Measurements from ENCODE around the gene ACTN1. TPM values are rescaled to one million over a fixed set of nuclear protein-coding genes. Genes with fewer than 3 reads are reported as not detected.

The ACTN1 gene
- total RNA-seq, 1 donor from 2014 or later: 70.7 TPM

DNA sequence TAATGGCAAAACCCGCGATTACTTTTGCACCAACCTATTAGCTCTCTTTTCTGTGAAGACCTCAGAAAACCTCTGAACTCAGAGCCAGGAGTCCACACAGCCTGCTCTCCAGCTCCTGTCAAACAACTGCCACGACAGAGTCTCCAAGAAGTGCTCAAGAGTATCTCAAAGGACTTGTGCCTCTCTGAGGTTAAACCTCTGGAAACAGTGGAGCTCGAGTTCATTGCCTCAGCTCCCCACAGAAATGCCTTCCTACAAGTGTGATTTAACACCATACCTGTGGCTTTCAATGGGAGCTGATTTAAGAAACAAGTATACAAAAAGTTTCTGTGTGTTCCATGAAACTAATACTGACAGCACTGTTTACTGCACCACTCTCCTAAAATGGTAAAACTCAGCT lies 20.1 kb downstream of the ACTN1 start:
- no peak overlapping the region for H3K4me2 ChIP-seq
- H3K36me3 ChIP-seq: no peaks in the 10 kb centered on the region
- no peak for DNase-seq (ENCODE audit: low spot score)
- peaks cover 29% of the 10 kb centered on the region for H3K4me1 ChIP-seq
- H3K27me3 Mint-ChIP-seq (ENCODE audit: insufficient read depth, low read depth): no peaks in the 10 kb centered on the region
- no peaks in the 10 kb centered on the region for H3K9me3 ChIP-seq (ENCODE audit: low read depth)
- H4K20me1 ChIP-seq (ENCODE audit: low read depth): peaks cover 53% of the 10 kb centered on the region
- no peak overlapping the region for H3K27ac Mint-ChIP-seq
- H3K4me3 ChIP-seq: no peak overlapping the region
- H3K79me2 ChIP-seq (ENCODE audit: low read depth): peaks cover 99% of the 10 kb centered on the region
- peaks cover 10% of the 10 kb centered on the region for H3F3A ChIP-seq (ENCODE audit: low read depth)
- H3K4me3 Mint-ChIP-seq: no peak overlapping the region
- peaks cover 46% of the 10 kb centered on the region for H3K4me1 Mint-ChIP-seq
- no peaks in the 10 kb centered on the region for H3K9me3 Mint-ChIP-seq
- peaks cover 12% of the 10 kb centered on the region for H3K36me3 Mint-ChIP-seq
- H3K9ac ChIP-seq: no peak overlapping the region
- H3K27ac ChIP-seq: no peak overlapping the region
- H2AFZ ChIP-seq (replicated peaks): no peak overlapping the region
- H3K27me3 ChIP-seq: no peaks in the 10 kb centered on the region
- TF ChIP-seq, protein P1, sequence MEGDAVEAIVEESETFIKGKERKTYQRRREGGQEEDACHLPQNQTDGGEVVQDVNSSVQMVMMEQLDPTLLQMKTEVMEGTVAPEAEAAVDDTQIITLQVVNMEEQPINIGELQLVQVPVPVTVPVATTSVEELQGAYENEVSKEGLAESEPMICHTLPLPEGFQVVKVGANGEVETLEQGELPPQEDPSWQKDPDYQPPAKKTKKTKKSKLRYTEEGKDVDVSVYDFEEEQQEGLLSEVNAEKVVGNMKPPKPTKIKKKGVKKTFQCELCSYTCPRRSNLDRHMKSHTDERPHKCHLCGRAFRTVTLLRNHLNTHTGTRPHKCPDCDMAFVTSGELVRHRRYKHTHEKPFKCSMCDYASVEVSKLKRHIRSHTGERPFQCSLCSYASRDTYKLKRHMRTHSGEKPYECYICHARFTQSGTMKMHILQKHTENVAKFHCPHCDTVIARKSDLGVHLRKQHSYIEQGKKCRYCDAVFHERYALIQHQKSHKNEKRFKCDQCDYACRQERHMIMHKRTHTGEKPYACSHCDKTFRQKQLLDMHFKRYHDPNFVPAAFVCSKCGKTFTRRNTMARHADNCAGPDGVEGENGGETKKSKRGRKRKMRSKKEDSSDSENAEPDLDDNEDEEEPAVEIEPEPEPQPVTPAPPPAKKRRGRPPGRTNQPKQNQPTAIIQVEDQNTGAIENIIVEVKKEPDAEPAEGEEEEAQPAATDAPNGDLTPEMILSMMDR (IDR thresholded peaks at IDR 0.05): no peak
- no peak for TF ChIP-seq EZH2 (IDR thresholded peaks at IDR 0.05)
- TF ChIP-seq EZH2phosphoT487 (IDR thresholded peaks at IDR 0.05): no peak

GRCh38 chr14:68958553-68958952 lies 20.5 kb downstream of the ACTN1 start:
- Mint-ChIP-seq H3K27ac (no peak overlapping the region), H3K4me1 (peaks cover 43% of the 10 kb centered on the region), H3K36me3 (peaks cover 12% of the 10 kb centered on the region), H3K4me3 (no peak overlapping the region), H3K9me3 (no peaks in the 10 kb centered on the region), H3K27me3 (ENCODE audit: insufficient read depth, low read depth) (no peaks in the 10 kb centered on the region)
- Histone ChIP-seq H3K9ac (no peak overlapping the region), H3K4me2 (no peak overlapping the region), H3K4me3 (no peak overlapping the region), H3F3A (ENCODE audit: low read depth) (peaks cover 13% of the 10 kb centered on the region), H3K36me3 (no peaks in the 10 kb centered on the region), H3K27me3 (no peaks in the 10 kb centered on the region), H3K4me1 (peaks cover 29% of the 10 kb centered on the region), H2AFZ (replicated peaks) (no peak overlapping the region), H4K20me1 (ENCODE audit: low read depth) (peaks cover 48% of the 10 kb centered on the region), H3K27ac (no peak overlapping the region), H3K9me3 (ENCODE audit: low read depth) (no peaks in the 10 kb centered on the region), H3K79me2 (ENCODE audit: low read depth) (peaks cover 100% of the 10 kb centered on the region)
- no peak for DNase-seq (ENCODE audit: low spot score)
- TF ChIP-seq, protein P1 (IDR thresholded peaks at IDR 0.05): no peak
- TF ChIP-seq EZH2phosphoT487 (IDR thresholded peaks at IDR 0.05) (no peak), EZH2 (IDR thresholded peaks at IDR 0.05) (no peak)

DNA sequence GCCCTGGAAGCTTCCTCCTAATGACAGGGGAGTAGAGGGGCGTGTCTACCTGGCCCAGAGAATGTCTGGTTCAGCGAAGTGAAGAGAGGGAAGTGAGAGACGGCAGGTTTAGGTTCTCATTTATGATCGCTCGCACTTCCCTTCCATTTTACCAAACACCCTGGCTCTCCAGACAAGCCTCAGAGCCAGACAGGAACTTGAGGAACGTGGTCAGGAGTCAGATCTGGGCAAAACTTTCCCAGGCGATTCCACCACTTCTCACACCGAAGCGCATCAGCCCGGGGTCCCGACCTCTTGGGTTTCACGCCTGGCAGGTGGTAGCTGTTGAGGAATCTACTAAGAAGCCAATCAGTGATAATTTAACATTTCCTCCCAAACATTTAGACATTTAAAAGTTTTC lies 21.3 kb downstream of the ACTN1 start:
- Histone ChIP-seq H3K4me2 (no peak overlapping the region), H3K4me3 (no peak overlapping the region), H3K9ac (no peak overlapping the region), H3K36me3 (no peaks in the 10 kb centered on the region), H2AFZ (replicated peaks) (no peak overlapping the region), H3F3A (ENCODE audit: low read depth) (peaks cover 10% of the 10 kb centered on the region), H3K79me2 (ENCODE audit: low read depth) (peaks cover 100% of the 10 kb centered on the region), H3K9me3 (ENCODE audit: low read depth) (no peaks in the 10 kb centered on the region), H3K4me1 (peaks cover 26% of the 10 kb centered on the region), H3K27me3 (no peaks in the 10 kb centered on the region), H3K27ac (no peak overlapping the region), H4K20me1 (ENCODE audit: low read depth) (peaks cover 47% of the 10 kb centered on the region)
- Mint-ChIP-seq H3K36me3 (peaks cover 12% of the 10 kb centered on the region), H3K4me3 (no peak overlapping the region), H3K4me1 (peaks cover 39% of the 10 kb centered on the region), H3K9me3 (no peaks in the 10 kb centered on the region), H3K27me3 (ENCODE audit: insufficient read depth, low read depth) (peaks cover 2% of the 10 kb centered on the region), H3K27ac (no peak overlapping the region)
- no peak for DNase-seq (ENCODE audit: low spot score)
- TF ChIP-seq, protein P1 (IDR thresholded peaks at IDR 0.05): no peak
- TF ChIP-seq EZH2phosphoT487 (IDR thresholded peaks at IDR 0.05): no peak
- TF ChIP-seq EZH2 (IDR thresholded peaks at IDR 0.05): no peak
